GM18909 (cell line): Measurements from ENCODE around the gene ZNF219.

Experiments used
- ATAC-seq: cut with Tn5 transposase; IDR thresholded peaks from one replicate; pipeline ENCODE4 v1.9.1; 2021; ENCODE audit warnings: mild to moderate bottlenecking; ENCODE audit not compliant: unreplicated experiment, poor library complexity

Gene ZNF219

GRCh38 chr14:21098076-21098891, at the start of gene ZNF219:
TSS of gene ZNF219 (minus strand) at chr14:21098655. CDS start at chr14:21093591, 5,064 bp downstream.
- ATAC-seq, result no peak

- no peak for ATAC-seq
These were observed 47.0 kb upstream of the ZNF219 start for GRCh38 chr14:21145437-21145836.

- no peak for ATAC-seq
These were observed 43.9 kb upstream of the ZNF219 start for GRCh38 chr14:21142357-21142756.

GRCh38 chr14:21136024-21136423, 37.6 kb upstream of the ZNF219 start:
- ATAC-seq, result no peak

GRCh38 chr14:21133901-21134300, 35.4 kb upstream of the ZNF219 start:
- ATAC-seq, result no peak

- ATAC-seq, result no peak
These were observed 25.0 kb upstream of the ZNF219 start for GRCh38 chr14:21123429-21123828.

- ATAC-seq, result no peak
These were observed 22.7 kb upstream of the ZNF219 start for GRCh38 chr14:21121122-21121521.

GRCh38 chr14:21120686-21121085, 22.2 kb upstream of the ZNF219 start:
- ATAC-seq, result no peak

- no peak for ATAC-seq
These were observed 20.5 kb upstream of the ZNF219 start for GRCh38 chr14:21118933-21119332.

GRCh38 chr14:21113369-21113768, 14.9 kb upstream of the ZNF219 start:
- no peak for ATAC-seq

GRCh38 chr14:21112255-21112654, 13.8 kb upstream of the ZNF219 start:
- ATAC-seq, result no peak

- ATAC-seq, result no peak
These were observed 11.1 kb upstream of the ZNF219 start for GRCh38 chr14:21109377-21110138.

GRCh38 chr14:21108791-21109190, 10.3 kb upstream of the ZNF219 start:
- no peak for ATAC-seq

- no peak for ATAC-seq
These were observed 8.9 kb upstream of the ZNF219 start for GRCh38 chr14:21107283-21107800.

- ATAC-seq, result no peak
These were observed 8.2 kb upstream of the ZNF219 start for GRCh38 chr14:21106498-21107282.

- no peak for ATAC-seq
These were observed 7.7 kb upstream of the ZNF219 start for GRCh38 chr14:21106176-21106497.

- no peak for ATAC-seq
These were observed 6.6 kb upstream of the ZNF219 start for GRCh38 chr14:21105095-21105494.

GRCh38 chr14:21104448-21105060, 6.1 kb upstream of the ZNF219 start:
- peak; percentile 48 for ATAC-seq

GRCh38 chr14:21103710-21104447, 5.4 kb upstream of the ZNF219 start:
- ATAC-seq, result peak; percentile 90

- ATAC-seq, result no peak
These were observed 4.9 kb upstream of the ZNF219 start for GRCh38 chr14:21103411-21103709.
